HepG2 (cell line): ENCODE results near the gene PHKG1. TPM values are rescaled to one million over a fixed set of nuclear protein-coding genes. Genes with fewer than 3 reads are reported as not detected.

ENCODE experiments used
- DNMT3B ChIP-seq: conservative IDR thresholded peaks from 2 replicates; pipeline ENCODE4 v1.6.1; 2016; ENCODE audit warnings: missing biosample characterization, control low read depth
- MIER3 ChIP-seq: IDR thresholded peaks from 2 replicates; pipeline ENCODE4 v1.6.1; 2016; ENCODE audit warnings: missing compliant biosample characterization, borderline replicate concordance
- NCOA2 ChIP-seq: sonication (generic); formaldehyde crosslinking; IDR thresholded peaks from 2 replicates; pipeline ENCODE4 v1.8.0; 2022; ENCODE audit warnings: inconsistent platforms
- NFE2L2 ChIP-seq: fragments of 150-350 bp; IDR thresholded peaks from 2 replicates; pipeline ENCODE4 v1.6.1; 2014; ENCODE audit warnings: low read length
- NFRKB ChIP-seq: fragments of 450-650 bp; IDR thresholded peaks from 2 replicates; pipeline ENCODE4 v1.6.1; 2017
- TOE1 ChIP-seq: sonication (generic); formaldehyde crosslinking; IDR thresholded peaks from 2 replicates; pipeline ENCODE4 v1.4.0; 2020; ENCODE audit warnings: mild to moderate bottlenecking, missing genetic modification reagents
- ZBTB38 ChIP-seq: sonication (generic); formaldehyde crosslinking; IDR thresholded peaks from 2 replicates; pipeline ENCODE4 v1.5.1; 2020; ENCODE audit warnings: mild to moderate bottlenecking, missing genetic modification reagents
- ZFP82 ChIP-seq: sonication (generic); formaldehyde crosslinking; IDR thresholded peaks from 2 replicates; pipeline ENCODE4 v1.5.1; 2020; ENCODE audit warnings: mild to moderate bottlenecking, missing genetic modification reagents, borderline replicate concordance
- ZNF224 ChIP-seq: sonication (generic); formaldehyde crosslinking; IDR thresholded peaks from 2 replicates; pipeline ENCODE4 v1.5.0; 2020; ENCODE audit warnings: mild to moderate bottlenecking, missing genetic modification reagents
- ZNF263 ChIP-seq: sonication (generic); formaldehyde crosslinking; IDR thresholded peaks from 2 replicates; pipeline ENCODE4 v1.4.0; 2020; ENCODE audit warnings: missing genetic modification reagents
- ZNF660 ChIP-seq: sonication (generic); formaldehyde crosslinking; IDR thresholded peaks from 2 replicates; pipeline ENCODE4 v1.5.1; 2020; ENCODE audit warnings: mild to moderate bottlenecking, low read depth, missing genetic modification reagents, borderline replicate concordance
- ZNF781 ChIP-seq: sonication (generic); formaldehyde crosslinking; IDR thresholded peaks from 2 replicates; pipeline ENCODE4 v1.5.1; 2020; ENCODE audit warnings: borderline replicate concordance, mild to moderate bottlenecking, missing genetic modification reagents; ENCODE audit errors: not compliant biosample characterization
- polyA plus RNA-seq, 8 experiments: library from polyadenylated mRNA; depleted of rRNA in 3 of 8; stranded (reverse) in 7 of 8; unstranded in 1 of 8; fragments of >200 nt; fragmentation: Illumina TruSeq in 4 of 8; extraction: Trizol in 4 of 8; gene quantifications; 2 replicates each; pipeline versions ENCODE4 v1.2.1 to v1.2.3, GENCODE V29; 2011 to 2016; ENCODE audit warnings: low read depth in 4 of 8, missing spikeins in 1 of 8, mixed read lengths in 1 of 8; ENCODE audit not compliant: insufficient read depth in 1 of 8
- total RNA-seq, 5 experiments: library from RNA; depleted of rRNA; stranded (reverse); fragments of >200 nt; fragmentation: Illumina TruSeq; extraction: Trizol; gene quantifications; 2 replicates each; pipeline ENCODE4 v1.2.3, GENCODE V29; 2016; ENCODE audit warnings: low read depth in 1 of 5
- TF ChIP-seq, protein P1 (sequence below): sonication (generic); formaldehyde crosslinking; IDR thresholded peaks from 2 replicates; pipeline ENCODE4 v1.5.0; 2020; ENCODE audit warnings: mild to moderate bottlenecking, missing genetic modification reagents, borderline replicate concordance
- TF ChIP-seq, protein P2 (sequence below): sonication (generic); formaldehyde crosslinking; IDR thresholded peaks from 2 replicates; pipeline ENCODE4 v1.5.0; 2020; ENCODE audit warnings: mild to moderate bottlenecking, missing genetic modification reagents, borderline replicate concordance
- TF ChIP-seq, protein P3 (sequence below): sonication (generic); formaldehyde crosslinking; IDR thresholded peaks from 2 replicates; pipeline ENCODE4 v1.4.0; 2020; ENCODE audit warnings: low read depth, mild to moderate bottlenecking, missing genetic modification reagents

The PHKG1 gene
- total and polyA plus RNA-seq, 2 of the 13 experiments (the other 11 are each of a cell fraction or from before 2014, with no cell fraction given) = 0.44 to 0.71 TPM

DNA sequence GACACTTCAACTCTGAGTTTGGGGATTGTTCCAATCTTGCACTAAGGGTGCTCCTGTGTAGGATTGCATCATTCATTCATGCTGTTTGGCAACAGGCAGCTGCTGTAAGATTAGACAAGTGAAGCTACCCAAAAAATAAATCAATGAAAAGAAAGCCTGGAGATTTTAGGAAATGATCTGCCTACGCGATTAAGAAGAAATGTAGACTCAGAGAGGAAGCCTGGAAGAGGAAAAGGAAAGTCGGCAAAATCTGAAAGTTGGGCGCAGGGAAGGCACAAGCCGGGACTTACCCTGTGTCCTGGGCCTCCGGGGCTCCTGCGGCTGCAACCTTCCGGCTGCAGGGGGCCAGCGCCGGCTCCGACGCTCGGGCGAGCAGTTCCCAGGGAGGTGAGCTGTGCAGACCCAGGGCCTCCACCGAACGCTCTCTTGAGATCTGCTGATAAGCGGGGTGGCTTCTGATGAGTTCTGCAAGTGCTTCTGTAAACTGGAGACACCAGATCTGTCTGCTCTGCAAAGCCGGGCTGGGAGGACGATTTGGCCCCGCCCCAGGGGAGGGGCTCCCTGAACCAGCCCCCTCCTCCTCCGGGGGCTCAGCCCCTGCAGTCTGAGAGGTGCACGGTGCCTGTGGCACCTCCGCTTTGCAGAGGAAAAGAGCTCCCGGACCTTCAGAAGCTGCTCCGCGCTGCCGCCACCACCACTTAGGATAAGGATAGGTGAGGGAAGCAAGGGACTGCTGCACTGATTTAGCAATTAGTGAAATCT, 58.9 kb downstream of the PHKG1 start (continued):
- TF ChIP-seq, protein P1, sequence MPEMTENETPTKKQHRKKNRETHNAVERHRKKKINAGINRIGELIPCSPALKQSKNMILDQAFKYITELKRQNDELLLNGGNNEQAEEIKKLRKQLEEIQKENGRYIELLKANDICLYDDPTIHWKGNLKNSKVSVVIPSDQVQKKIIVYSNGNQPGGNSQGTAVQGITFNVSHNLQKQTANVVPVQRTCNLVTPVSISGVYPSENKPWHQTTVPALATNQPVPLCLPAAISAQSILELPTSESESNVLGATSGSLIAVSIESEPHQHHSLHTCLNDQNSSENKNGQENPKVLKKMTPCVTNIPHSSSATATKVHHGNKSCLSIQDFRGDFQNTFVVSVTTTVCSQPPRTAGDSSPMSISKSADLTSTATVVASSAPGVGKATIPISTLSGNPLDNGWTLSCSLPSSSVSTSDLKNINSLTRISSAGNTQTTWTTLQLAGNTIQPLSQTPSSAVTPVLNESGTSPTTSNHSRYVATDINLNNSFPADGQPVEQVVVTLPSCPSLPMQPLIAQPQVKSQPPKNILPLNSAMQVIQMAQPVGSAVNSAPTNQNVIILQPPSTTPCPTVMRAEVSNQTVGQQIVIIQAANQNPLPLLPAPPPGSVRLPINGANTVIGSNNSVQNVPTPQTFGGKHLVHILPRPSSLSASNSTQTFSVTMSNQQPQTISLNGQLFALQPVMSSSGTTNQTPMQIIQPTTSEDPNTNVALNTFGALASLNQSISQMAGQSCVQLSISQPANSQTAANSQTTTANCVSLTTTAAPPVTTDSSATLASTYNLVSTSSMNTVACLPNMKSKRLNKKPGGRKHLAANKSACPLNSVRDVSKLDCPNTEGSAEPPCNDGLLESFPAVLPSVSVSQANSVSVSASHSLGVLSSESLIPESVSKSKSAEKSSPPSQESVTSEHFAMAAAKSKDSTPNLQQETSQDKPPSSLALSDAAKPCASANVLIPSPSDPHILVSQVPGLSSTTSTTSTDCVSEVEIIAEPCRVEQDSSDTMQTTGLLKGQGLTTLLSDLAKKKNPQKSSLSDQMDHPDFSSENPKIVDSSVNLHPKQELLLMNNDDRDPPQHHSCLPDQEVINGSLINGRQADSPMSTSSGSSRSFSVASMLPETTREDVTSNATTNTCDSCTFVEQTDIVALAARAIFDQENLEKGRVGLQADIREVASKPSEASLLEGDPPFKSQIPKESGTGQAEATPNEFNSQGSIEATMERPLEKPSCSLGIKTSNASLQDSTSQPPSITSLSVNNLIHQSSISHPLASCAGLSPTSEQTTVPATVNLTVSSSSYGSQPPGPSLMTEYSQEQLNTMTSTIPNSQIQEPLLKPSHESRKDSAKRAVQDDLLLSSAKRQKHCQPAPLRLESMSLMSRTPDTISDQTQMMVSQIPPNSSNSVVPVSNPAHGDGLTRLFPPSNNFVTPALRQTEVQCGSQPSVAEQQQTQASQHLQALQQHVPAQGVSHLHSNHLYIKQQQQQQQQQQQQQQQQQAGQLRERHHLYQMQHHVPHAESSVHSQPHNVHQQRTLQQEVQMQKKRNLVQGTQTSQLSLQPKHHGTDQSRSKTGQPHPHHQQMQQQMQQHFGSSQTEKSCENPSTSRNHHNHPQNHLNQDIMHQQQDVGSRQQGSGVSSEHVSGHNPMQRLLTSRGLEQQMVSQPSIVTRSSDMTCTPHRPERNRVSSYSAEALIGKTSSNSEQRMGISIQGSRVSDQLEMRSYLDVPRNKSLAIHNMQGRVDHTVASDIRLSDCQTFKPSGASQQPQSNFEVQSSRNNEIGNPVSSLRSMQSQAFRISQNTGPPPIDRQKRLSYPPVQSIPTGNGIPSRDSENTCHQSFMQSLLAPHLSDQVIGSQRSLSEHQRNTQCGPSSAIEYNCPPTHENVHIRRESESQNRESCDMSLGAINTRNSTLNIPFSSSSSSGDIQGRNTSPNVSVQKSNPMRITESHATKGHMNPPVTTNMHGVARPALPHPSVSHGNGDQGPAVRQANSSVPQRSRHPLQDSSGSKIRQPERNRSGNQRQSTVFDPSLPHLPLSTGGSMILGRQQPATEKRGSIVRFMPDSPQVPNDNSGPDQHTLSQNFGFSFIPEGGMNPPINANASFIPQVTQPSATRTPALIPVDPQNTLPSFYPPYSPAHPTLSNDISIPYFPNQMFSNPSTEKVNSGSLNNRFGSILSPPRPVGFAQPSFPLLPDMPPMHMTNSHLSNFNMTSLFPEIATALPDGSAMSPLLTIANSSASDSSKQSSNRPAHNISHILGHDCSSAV (CRISPR knock-in tag) = no peak
- no peak for TF ChIP-seq NFRKB
- TF ChIP-seq, protein P2, sequence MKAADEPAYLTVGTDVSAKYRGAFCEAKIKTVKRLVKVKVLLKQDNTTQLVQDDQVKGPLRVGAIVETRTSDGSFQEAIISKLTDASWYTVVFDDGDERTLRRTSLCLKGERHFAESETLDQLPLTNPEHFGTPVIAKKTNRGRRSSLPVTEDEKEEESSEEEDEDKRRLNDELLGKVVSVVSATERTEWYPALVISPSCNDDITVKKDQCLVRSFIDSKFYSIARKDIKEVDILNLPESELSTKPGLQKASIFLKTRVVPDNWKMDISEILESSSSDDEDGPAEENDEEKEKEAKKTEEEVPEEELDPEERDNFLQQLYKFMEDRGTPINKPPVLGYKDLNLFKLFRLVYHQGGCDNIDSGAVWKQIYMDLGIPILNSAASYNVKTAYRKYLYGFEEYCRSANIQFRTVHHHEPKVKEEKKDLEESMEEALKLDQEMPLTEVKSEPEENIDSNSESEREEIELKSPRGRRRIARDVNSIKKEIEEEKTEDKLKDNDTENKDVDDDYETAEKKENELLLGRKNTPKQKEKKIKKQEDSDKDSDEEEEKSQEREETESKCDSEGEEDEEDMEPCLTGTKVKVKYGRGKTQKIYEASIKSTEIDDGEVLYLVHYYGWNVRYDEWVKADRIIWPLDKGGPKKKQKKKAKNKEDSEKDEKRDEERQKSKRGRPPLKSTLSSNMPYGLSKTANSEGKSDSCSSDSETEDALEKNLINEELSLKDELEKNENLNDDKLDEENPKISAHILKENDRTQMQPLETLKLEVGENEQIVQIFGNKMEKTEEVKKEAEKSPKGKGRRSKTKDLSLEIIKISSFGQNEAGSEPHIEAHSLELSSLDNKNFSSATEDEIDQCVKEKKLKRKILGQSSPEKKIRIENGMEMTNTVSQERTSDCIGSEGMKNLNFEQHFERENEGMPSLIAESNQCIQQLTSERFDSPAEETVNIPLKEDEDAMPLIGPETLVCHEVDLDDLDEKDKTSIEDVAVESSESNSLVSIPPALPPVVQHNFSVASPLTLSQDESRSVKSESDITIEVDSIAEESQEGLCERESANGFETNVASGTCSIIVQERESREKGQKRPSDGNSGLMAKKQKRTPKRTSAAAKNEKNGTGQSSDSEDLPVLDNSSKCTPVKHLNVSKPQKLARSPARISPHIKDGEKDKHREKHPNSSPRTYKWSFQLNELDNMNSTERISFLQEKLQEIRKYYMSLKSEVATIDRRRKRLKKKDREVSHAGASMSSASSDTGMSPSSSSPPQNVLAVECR (CRISPR knock-in tag) = peak; percentile 84; the same call in 1 of the 2 replicates
- TF ChIP-seq, protein P3, sequence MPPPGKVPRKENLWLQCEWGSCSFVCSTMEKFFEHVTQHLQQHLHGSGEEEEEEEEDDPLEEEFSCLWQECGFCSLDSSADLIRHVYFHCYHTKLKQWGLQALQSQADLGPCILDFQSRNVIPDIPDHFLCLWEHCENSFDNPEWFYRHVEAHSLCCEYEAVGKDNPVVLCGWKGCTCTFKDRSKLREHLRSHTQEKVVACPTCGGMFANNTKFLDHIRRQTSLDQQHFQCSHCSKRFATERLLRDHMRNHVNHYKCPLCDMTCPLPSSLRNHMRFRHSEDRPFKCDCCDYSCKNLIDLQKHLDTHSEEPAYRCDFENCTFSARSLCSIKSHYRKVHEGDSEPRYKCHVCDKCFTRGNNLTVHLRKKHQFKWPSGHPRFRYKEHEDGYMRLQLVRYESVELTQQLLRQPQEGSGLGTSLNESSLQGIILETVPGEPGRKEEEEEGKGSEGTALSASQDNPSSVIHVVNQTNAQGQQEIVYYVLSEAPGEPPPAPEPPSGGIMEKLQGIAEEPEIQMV = no peak; the same call in 1 of the 2 replicates
- peak; percentile 76; the same call in 1 of the 2 replicates for TF ChIP-seq ZNF224 (CRISPR knock-in tag)
- no peak for TF ChIP-seq NFE2L2
- 0 out of 2 replicates have a peak, but pooled peaks have one; percentile 28 for TF ChIP-seq NCOA2 (CRISPR knock-in tag)
- TF ChIP-seq ZNF781 = no peak
- TF ChIP-seq ZFP82 (CRISPR knock-in tag) = peak; percentile 77; the same call in 1 of the 2 replicates
- no peak for TF ChIP-seq ZNF660 (CRISPR knock-in tag)
- TF ChIP-seq MIER3 (CRISPR knock-in tag) = no peak; the same call in 1 of the 2 replicates
- 0 out of 2 replicates have a peak, but pooled peaks have one; percentile 18 for TF ChIP-seq TOE1 (CRISPR knock-in tag)
- TF ChIP-seq ZNF263 = peak; percentile 61
- no peak for TF ChIP-seq ZBTB38
- no peak for TF ChIP-seq DNMT3B
